ENCODE results near the gene BRIP1. TPM values are rescaled to one million over a fixed set of nuclear protein-coding genes. Genes with fewer than 3 reads are reported as not detected.

Gene BRIP1
- total RNA-seq, 2 donors from 2014 or later: 1.3 to 3.9 TPM

GRCh38 chr17:61647047-61647446, 216.3 kb downstream of the BRIP1 start:
- Histone ChIP-seq H3K27ac (no peak overlapping the region), H3K27me3 (replicated peaks; ENCODE audit: insufficient read depth) (no peaks in the 10 kb centered on the region), H3K36me3 (no peaks in the 10 kb centered on the region), H3K4me1 (replicated peaks) (no peaks in the 10 kb centered on the region), H3K4me3 (no peak overlapping the region), H3K9me3 (no peaks in the 10 kb centered on the region)
- no peak for DNase-seq (ENCODE audit: low spot score)
- intact Hi-C loops (cut with DNase I): no loop called here
- 82% methylated on average over 2 of the region's 2 CpGs for whole genome bisulfite sequencing
- TF ChIP-seq CTCF (IDR thresholded peaks at IDR 0.05) (no peak), POLR2A (IDR thresholded peaks at IDR 0.05) (no peak), POLR2AphosphoS5 (IDR thresholded peaks at IDR 0.05) (no peak)

GRCh38 chr17:61646482-61646881, 216.8 kb downstream of the BRIP1 start:
- Histone ChIP-seq H3K36me3 (no peaks in the 10 kb centered on the region), H3K9me3 (no peaks in the 10 kb centered on the region), H3K4me3 (no peak overlapping the region), H3K4me1 (replicated peaks) (no peaks in the 10 kb centered on the region), H3K27me3 (replicated peaks; ENCODE audit: insufficient read depth) (no peaks in the 10 kb centered on the region), H3K27ac (no peak overlapping the region)
- intact Hi-C loops (cut with DNase I): no loop called here
- TF ChIP-seq POLR2AphosphoS5 (IDR thresholded peaks at IDR 0.05) (no peak), CTCF (IDR thresholded peaks at IDR 0.05) (no peak), POLR2A (IDR thresholded peaks at IDR 0.05) (no peak)
- no peak for DNase-seq (ENCODE audit: low spot score)

GRCh38 chr17:61645920-61646319, 217.4 kb downstream of the BRIP1 start:
- no peak overlapping the region for H3K27ac ChIP-seq
- no peak overlapping the region for H3K4me3 ChIP-seq
- DNase-seq (ENCODE audit: low spot score): no peak
- 93% methylated on average over 3 of the region's 3 CpGs for WGBS
- no peak for TF ChIP-seq POLR2A (IDR thresholded peaks at IDR 0.05)
- TF ChIP-seq CTCF (IDR thresholded peaks at IDR 0.05): no peak
- TF ChIP-seq POLR2AphosphoS5 (IDR thresholded peaks at IDR 0.05): no peak
- no peaks in the 10 kb centered on the region for H3K9me3 ChIP-seq
- intact Hi-C loops (cut with DNase I): no loop called here
- no peaks in the 10 kb centered on the region for H3K36me3 ChIP-seq
- no peaks in the 10 kb centered on the region for H3K4me1 ChIP-seq (replicated peaks)
- no peaks in the 10 kb centered on the region for H3K27me3 ChIP-seq (replicated peaks; ENCODE audit: insufficient read depth)

- TF ChIP-seq POLR2A (IDR thresholded peaks at IDR 0.05) (no peak), CTCF (IDR thresholded peaks at IDR 0.05) (no peak), POLR2AphosphoS5 (IDR thresholded peaks at IDR 0.05) (no peak)
- intact Hi-C loops (cut with DNase I): no loop called here
- no peak overlapping the region for H3K27ac ChIP-seq
- H3K36me3 ChIP-seq: no peaks in the 10 kb centered on the region
- H3K27me3 ChIP-seq (replicated peaks; ENCODE audit: insufficient read depth): no peaks in the 10 kb centered on the region
- H3K4me3 ChIP-seq: no peak overlapping the region
- no peak for DNase-seq (ENCODE audit: low spot score)
- 89% methylated on average over 2 of the region's 2 CpGs for WGBS
- no peaks in the 10 kb centered on the region for H3K4me1 ChIP-seq (replicated peaks)
- H3K9me3 ChIP-seq: no peaks in the 10 kb centered on the region
Observed at GRCh38 chr17:61644800-61645774, 218.2 kb downstream of the BRIP1 start.

GRCh38 chr17:61642768-61643167, 220.6 kb downstream of the BRIP1 start:
- intact Hi-C loops (cut with DNase I): no loop called here
- Histone ChIP-seq H3K4me3 (no peak overlapping the region), H3K27me3 (replicated peaks; ENCODE audit: insufficient read depth) (no peaks in the 10 kb centered on the region), H3K36me3 (no peaks in the 10 kb centered on the region), H3K9me3 (no peaks in the 10 kb centered on the region), H3K27ac (no peak overlapping the region), H3K4me1 (replicated peaks) (no peaks in the 10 kb centered on the region)
- WGBS: 96% methylated on average over 2 of the region's 2 CpGs
- no peak for TF ChIP-seq CTCF (IDR thresholded peaks at IDR 0.05)
- TF ChIP-seq POLR2A (IDR thresholded peaks at IDR 0.05): no peak
- TF ChIP-seq POLR2AphosphoS5 (IDR thresholded peaks at IDR 0.05): no peak
- no peak for DNase-seq (ENCODE audit: low spot score)

Data from prostate gland (tissue), 2 donors.